Keratinocyte (primary cell): ENCODE measurements around the gene BAHD1. TPM values are rescaled to one million over a fixed set of nuclear protein-coding genes. Genes with fewer than 3 reads are reported as not detected.

Source experiments
- DNase-seq: peaks from one replicate; pipeline ENCODE4 v3.0.0-alpha.2; 2011; ENCODE audit warnings: low read depth, missing footprints, low spot score
- FAIRE-seq: peaks from 2 replicates; lab custom pipeline; 2011; peaks lifted over from hg19 to GRCh38; lab: Jason Lieb, UNC
- H2AFZ ChIP-seq: 2 replicates; pipeline ENCODE4 v1.6.0; 2012; ENCODE audit warnings: low read length, control low read depth, inconsistent platforms; ENCODE audit not compliant: control insufficient read depth
- H3K27ac ChIP-seq: 2 replicates; pipeline ENCODE4 v1.5.1; 2011; ENCODE audit warnings: low read length; ENCODE audit not compliant: control insufficient read depth, insufficient read depth
- H3K27me3 ChIP-seq: 3 replicates; pipeline ENCODE4 v1.6.0; 2011; ENCODE audit warnings: low read length; ENCODE audit not compliant: control insufficient read depth, insufficient read depth; ENCODE audit errors: extremely low read depth
- H3K36me3 ChIP-seq, 2 experiments: 2 replicates in 1 of 2; 3 replicates in 1 of 2; pipeline ENCODE4 v1.5.1; 2011; ENCODE audit warnings: low read length in 2 of 2, mild to moderate bottlenecking in 1 of 2; ENCODE audit not compliant: control insufficient read depth in 2 of 2, insufficient read depth in 2 of 2; ENCODE audit errors: extremely low read depth in 1 of 2
- H3K4me1 ChIP-seq: 3 replicates; pipeline ENCODE4 v1.5.1; 2011; ENCODE audit warnings: low read length; ENCODE audit not compliant: control insufficient read depth, insufficient read depth; ENCODE audit errors: extremely low read depth
- H3K4me2 ChIP-seq: 3 replicates; pipeline ENCODE4 v1.6.0; 2011; ENCODE audit warnings: low read depth, low read length; ENCODE audit not compliant: control insufficient read depth, insufficient read depth; ENCODE audit errors: extremely low read depth
- H3K4me3 ChIP-seq, 3 experiments: fragments of 200-600 bp in 1 of 3; sonication (generic) in 1 of 3; 2 replicates in 2 of 3; 3 replicates in 1 of 3; pipeline ENCODE4 v1.5.1; 2011 to 2016; ENCODE audit warnings: low read length in 3 of 3, mild to moderate bottlenecking in 3 of 3, control low read depth in 2 of 3, inconsistent platforms in 1 of 3, low read depth in 1 of 3, mixed read lengths in 1 of 3, mixed run types in 1 of 3, moderate library complexity in 1 of 3; ENCODE audit not compliant: control insufficient read depth in 2 of 3, insufficient read depth in 2 of 3; ENCODE audit errors: extremely low read depth in 1 of 3
- H3K79me2 ChIP-seq: 2 replicates; pipeline ENCODE4 v1.6.0; 2012; ENCODE audit warnings: low read length; ENCODE audit not compliant: control insufficient read depth, insufficient read depth
- H3K9ac ChIP-seq: 3 replicates; pipeline ENCODE4 v1.6.0; 2011; ENCODE audit warnings: low read length; ENCODE audit not compliant: control insufficient read depth, insufficient read depth; ENCODE audit errors: extremely low read depth
- H3K9me1 ChIP-seq: 3 replicates; pipeline ENCODE4 v1.6.0; 2011; ENCODE audit warnings: low read length; ENCODE audit not compliant: control insufficient read depth, insufficient read depth; ENCODE audit errors: extremely low read depth
- H3K9me3 ChIP-seq: 2 replicates; pipeline ENCODE4 v1.5.1; 2012; ENCODE audit warnings: low read depth, low read length; ENCODE audit not compliant: control insufficient read depth
- H4K20me1 ChIP-seq: 3 replicates; pipeline ENCODE4 v1.6.0; 2011; ENCODE audit warnings: low read length; ENCODE audit not compliant: control insufficient read depth, insufficient read depth; ENCODE audit errors: extremely low read depth
- EZH2 ChIP-seq: IDR thresholded peaks from one replicate; pipeline ENCODE4 v1.6.1; 2012; ENCODE audit warnings: inconsistent platforms, mild to moderate bottlenecking, low read length, moderate library complexity
- dilution Hi-C: fragments of 300-500 bp; cut with MboI; formaldehyde crosslinking; loops from one replicate; pipeline ENCODE4 v1.7.0; 2020; ENCODE audit warnings: low sequenced_read_pairs; ENCODE audit not compliant: extremely low pct_ligation_motif_present
- polyA plus RNA-seq, 5 experiments: library from polyadenylated mRNA; depleted of rRNA in 3 of 5; stranded (reverse) in 3 of 5; stranded (forward) in 1 of 5; unstranded in 1 of 5; fragments of >200 nt; gene quantifications; 1 replicate in 1 of 5; 2 replicates in 3 of 5; 3 replicates in 1 of 5; pipeline versions ENCODE4 v1.2.1 to v1.2.3, GENCODE V29; 2011 to 2012; ENCODE audit warnings: missing spikeins in 2 of 5, low read depth in 1 of 5, low replicate concordance in 1 of 5
- TF ChIP-seq, protein P1 (sequence below), 3 experiments: IDR thresholded peaks in 1 of 3; conservative IDR thresholded peaks in 1 of 3; optimal IDR thresholded peaks in 1 of 3; 2 replicates in 2 of 3; 3 replicates in 1 of 3; pipeline versions ENCODE3 to v1.5.1; 2011; ENCODE audit warnings: low read length in 3 of 3, mild to moderate bottlenecking in 3 of 3, moderate library complexity in 2 of 3, control low read depth in 1 of 3, inconsistent platforms in 1 of 3; ENCODE audit not compliant: insufficient read depth in 2 of 3; ENCODE audit errors: extremely low read depth in 1 of 3

BAHD1 gene
- polyA plus RNA-seq, 1 donor (not counting 4 experiments of a cell fraction or from before 2014, with no cell fraction given), result 4.8 TPM

DNA sequence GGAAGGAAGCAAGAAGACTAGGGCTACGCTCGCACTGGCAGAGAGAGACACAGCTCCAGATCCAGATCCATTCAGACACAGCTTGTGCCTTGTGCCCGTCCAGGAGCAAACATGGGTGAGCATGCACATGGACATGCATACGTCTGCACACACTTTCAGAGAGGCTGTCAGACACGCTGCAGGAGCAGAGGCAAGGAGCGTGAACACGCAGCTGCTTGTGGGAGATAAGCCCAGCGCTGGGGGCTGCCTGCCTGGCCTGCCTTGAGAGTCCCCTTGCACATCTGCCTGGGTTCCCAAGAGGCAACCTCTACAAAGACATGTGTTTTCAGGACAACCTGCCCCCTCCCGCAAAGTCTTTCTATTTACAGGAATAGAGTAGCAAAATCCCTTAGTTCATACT lies 13.6 kb upstream of the BAHD1 start:
- dilution Hi-C loops, result no loop called here
- H3K27ac ChIP-seq, result no peak overlapping the region
- peaks cover 7% of the 10 kb centered on the region for H3K27me3 ChIP-seq
- FAIRE-seq (no peak), DNase-seq (no peak)
- TF ChIP-seq EZH2, result no peak
- TF ChIP-seq, protein P1, sequence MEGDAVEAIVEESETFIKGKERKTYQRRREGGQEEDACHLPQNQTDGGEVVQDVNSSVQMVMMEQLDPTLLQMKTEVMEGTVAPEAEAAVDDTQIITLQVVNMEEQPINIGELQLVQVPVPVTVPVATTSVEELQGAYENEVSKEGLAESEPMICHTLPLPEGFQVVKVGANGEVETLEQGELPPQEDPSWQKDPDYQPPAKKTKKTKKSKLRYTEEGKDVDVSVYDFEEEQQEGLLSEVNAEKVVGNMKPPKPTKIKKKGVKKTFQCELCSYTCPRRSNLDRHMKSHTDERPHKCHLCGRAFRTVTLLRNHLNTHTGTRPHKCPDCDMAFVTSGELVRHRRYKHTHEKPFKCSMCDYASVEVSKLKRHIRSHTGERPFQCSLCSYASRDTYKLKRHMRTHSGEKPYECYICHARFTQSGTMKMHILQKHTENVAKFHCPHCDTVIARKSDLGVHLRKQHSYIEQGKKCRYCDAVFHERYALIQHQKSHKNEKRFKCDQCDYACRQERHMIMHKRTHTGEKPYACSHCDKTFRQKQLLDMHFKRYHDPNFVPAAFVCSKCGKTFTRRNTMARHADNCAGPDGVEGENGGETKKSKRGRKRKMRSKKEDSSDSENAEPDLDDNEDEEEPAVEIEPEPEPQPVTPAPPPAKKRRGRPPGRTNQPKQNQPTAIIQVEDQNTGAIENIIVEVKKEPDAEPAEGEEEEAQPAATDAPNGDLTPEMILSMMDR (optimal IDR thresholded peaks at IDR 0.05 in 1 of 3, IDR thresholded peaks at IDR 0.05 in 1 of 3, conservative IDR thresholded peaks at IDR 0.05 in 1 of 3; ENCODE audit: extremely low read depth in 1 of 3, insufficient read depth in 2 of 3, low read length in 3 of 3), result no peak
- H3K9ac ChIP-seq, result no peak overlapping the region
- H3K36me3 ChIP-seq, result no peaks in the 10 kb centered on the region
- no peaks in the 10 kb centered on the region for H3K9me1 ChIP-seq
- no peaks in the 10 kb centered on the region for H4K20me1 ChIP-seq
- no peak overlapping the region for H2AFZ ChIP-seq
- H3K4me1 ChIP-seq, result peaks cover 10% of the 10 kb centered on the region
- no peak overlapping the region for H3K4me2 ChIP-seq
- H3K79me2 ChIP-seq, result no peaks in the 10 kb centered on the region
- no peaks in the 10 kb centered on the region for H3K9me3 ChIP-seq
- no peak overlapping the region for H3K4me3 ChIP-seq

DNA sequence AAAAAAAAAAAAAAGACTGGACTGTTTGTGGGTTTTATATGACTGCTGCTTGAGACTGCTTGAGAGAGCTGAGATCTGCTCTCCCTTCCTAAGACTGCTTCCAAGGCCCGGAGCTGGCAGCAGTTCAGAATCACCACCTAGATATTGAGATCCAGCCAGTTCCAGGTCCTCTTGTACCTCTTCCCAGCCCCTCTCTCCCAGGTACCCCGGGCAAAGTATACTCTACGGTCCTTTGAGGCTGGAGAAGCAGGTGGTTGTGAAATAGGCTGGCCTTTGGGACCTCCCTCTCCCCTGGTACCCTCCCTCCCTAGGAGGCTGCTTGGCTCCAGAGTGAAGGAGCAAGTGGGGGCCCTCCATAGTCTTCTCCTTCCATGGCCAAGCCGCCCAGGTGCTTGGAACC lies 12.6 kb upstream of the BAHD1 start:
- H3K9ac ChIP-seq, result no peak overlapping the region
- TF ChIP-seq EZH2, result no peak
- TF ChIP-seq, protein P1 (optimal IDR thresholded peaks at IDR 0.05 in 1 of 3, IDR thresholded peaks at IDR 0.05 in 1 of 3, conservative IDR thresholded peaks at IDR 0.05 in 1 of 3; ENCODE audit: extremely low read depth in 1 of 3, insufficient read depth in 2 of 3, low read length in 3 of 3), result no peak
- H3K36me3 ChIP-seq, result no peaks in the 10 kb centered on the region
- H4K20me1 ChIP-seq, result no peaks in the 10 kb centered on the region
- no peak for DNase-seq
- H3K79me2 ChIP-seq, result no peaks in the 10 kb centered on the region
- no peak overlapping the region for H3K4me2 ChIP-seq
- no peaks in the 10 kb centered on the region for H3K9me1 ChIP-seq
- no peak for FAIRE-seq
- H3K4me1 ChIP-seq, result peaks cover 10% of the 10 kb centered on the region
- no peak overlapping the region for H2AFZ ChIP-seq
- H3K27me3 ChIP-seq, result peaks cover 8% of the 10 kb centered on the region
- H3K9me3 ChIP-seq, result no peaks in the 10 kb centered on the region
- no peak overlapping the region for H3K4me3 ChIP-seq
- H3K27ac ChIP-seq, result no peak overlapping the region
- dilution Hi-C loops, result no loop called here
